ENCODE results near the gene PITX3.
A peak's percentile ranks its signal among the peaks of the same experiment; 100 is the strongest.

Gene PITX3

GRCh38 chr10:102230264-102230860 lies 10.9 kb downstream of the PITX3 start:
- no peak for TF ChIP-seq CTCF (IDR thresholded peaks at IDR 0.05; ENCODE audit: control extremely low read depth, extremely low read depth, low read depth, missing control alignments)
- POLR2A ChIA-PET: interaction anchor here (0.5 to 0.7 kb wide), 2 partner anchors 120 to 122 kb away, joined by 3 to 5 read pairs; no protein-coding TSS in a partner anchor
- DNase-seq (ENCODE audit: extremely low spot score): peak; percentile 42
- CTCF ChIA-PET: interaction anchor here (0.6 to 19.9 kb wide), 74 partner anchors 9 to 406 kb away, joined by 3 to 566 read pairs (median 7); partner anchors contain the start of genes C10orf95, CUEDC2, FBXL15 and GBF1

GRCh38 chr10:102229810-102230263 lies 11.5 kb downstream of the PITX3 start:
- CTCF ChIA-PET: interaction anchor here (0.6 to 19.9 kb wide), 81 partner anchors 10 to 406 kb away, joined by 3 to 566 read pairs (median 6); partner anchors contain the start of genes C10orf95, CUEDC2, FBXL15 and GBF1
- DNase-seq (ENCODE audit: extremely low spot score): peak; percentile 86
- POLR2A ChIA-PET: interaction anchor here (0.5 kb wide), 1 partner anchor 121 kb away, joined by 5 read pairs; no protein-coding TSS in a partner anchor
- TF ChIP-seq CTCF (IDR thresholded peaks at IDR 0.05; ENCODE audit: control extremely low read depth, extremely low read depth, low read depth, missing control alignments): peak; percentile 98

- POLR2A ChIA-PET: interaction anchor here (0.5 to 0.6 kb wide), 2 partner anchors 127 to 254 kb away, joined by 3 to 5 read pairs; no protein-coding TSS in a partner anchor
- DNase-seq (ENCODE audit: extremely low spot score): no peak
- CTCF ChIA-PET: interaction anchor here (0.9 to 19.9 kb wide), 16 partner anchors 8 to 357 kb away, joined by 3 to 566 read pairs (median 4); partner anchors contain the start of genes NFKB2 and PITX3
- no peak for TF ChIP-seq CTCF (IDR thresholded peaks at IDR 0.05; ENCODE audit: control extremely low read depth, extremely low read depth, low read depth, missing control alignments)
Observed at GRCh38 chr10:102227050-102227449, 14.3 kb downstream of the PITX3 start.

GRCh38 chr10:102226542-102226870 lies 14.8 kb downstream of the PITX3 start:
- CTCF ChIA-PET: interaction anchor here (1.0 to 19.9 kb wide), 16 partner anchors 9 to 357 kb away, joined by 3 to 566 read pairs (median 4); partner anchors contain the start of genes NFKB2 and PITX3
- POLR2A ChIA-PET: interaction anchor here (0.5 kb wide), 1 partner anchor 128 kb away, joined by 3 read pairs; no protein-coding TSS in a partner anchor
- no peak for TF ChIP-seq CTCF (IDR thresholded peaks at IDR 0.05; ENCODE audit: control extremely low read depth, extremely low read depth, low read depth, missing control alignments)
- DNase-seq (ENCODE audit: extremely low spot score): no peak

- CTCF ChIA-PET: interaction anchor here (1.0 to 19.9 kb wide), 15 partner anchors 10 to 358 kb away, joined by 3 to 566 read pairs (median 5); partner anchors contain the start of genes NFKB2 and PITX3
- TF ChIP-seq CTCF (IDR thresholded peaks at IDR 0.05; ENCODE audit: control extremely low read depth, extremely low read depth, low read depth, missing control alignments): no peak
- POLR2A ChIA-PET: no interaction called here
- DNase-seq (ENCODE audit: extremely low spot score): peak; percentile 94
Observed at GRCh38 chr10:102225646-102226541, 15.4 kb downstream of the PITX3 start, which contains the start of gene ELOVL3. ELOVL3 (plus strand) TSS chr10:102226299; CDS start chr10:102226549, 250 bp downstream.

- ChIA-PET POLR2A (no interaction called here), CTCF (interaction anchor here (1.4 to 19.9 kb wide), 5 partner anchors 9 to 131 kb away, joined by 3 to 566 read pairs (median 5); no protein-coding TSS in a partner anchor)
- no peak for TF ChIP-seq CTCF (IDR thresholded peaks at IDR 0.05; ENCODE audit: control extremely low read depth, extremely low read depth, low read depth, missing control alignments)
- DNase-seq (ENCODE audit: extremely low spot score): no peak
Observed at GRCh38 chr10:102222797-102223196, 18.5 kb downstream of the PITX3 start.
